GM23338 (cell line): ENCODE measurements around the gene NYAP2. TPM values are rescaled to one million over a fixed set of nuclear protein-coding genes. Genes with fewer than 3 reads are reported as not detected.

Source experiments
- ATAC-seq: fragments of 200-7000 bp; cut with Tn5 transposase; 3 replicates; pipeline ENCODE4 v1.9.1; 2020
- DNase-seq: peaks from one replicate; pipeline ENCODE4 v3.0.0-alpha.2; 2015; ENCODE audit warnings: low spot score
- H2AFZ ChIP-seq: fragments of 200-600 bp; sonication (generic); 2 replicates; pipeline ENCODE4 v1.8.0; 2016; ENCODE audit warnings: antibody characterized with exemption, mild to moderate bottlenecking, moderate library complexity
- H3F3A ChIP-seq: fragments of 200-600 bp; sonication (generic); replicated peaks from 2 replicates; pipeline ENCODE4 v1.8.0; 2017; ENCODE audit warnings: antibody characterized with exemption, mixed run types, low read depth
- H3K27ac ChIP-seq: fragments of 200-600 bp; sonication (generic); 2 replicates; pipeline ENCODE4 v1.6.1; 2016; ENCODE audit warnings: low read depth
- H3K27me3 ChIP-seq: fragments of 200-600 bp; sonication (generic); 2 replicates; pipeline ENCODE4 v1.8.0; 2016; ENCODE audit warnings: mild to moderate bottlenecking, mixed run types, moderate library complexity; ENCODE audit not compliant: insufficient read depth
- H3K36me3 ChIP-seq: fragments of 200-600 bp; sonication (generic); 2 replicates; pipeline ENCODE4 v1.8.0; 2016; ENCODE audit warnings: mild to moderate bottlenecking; ENCODE audit not compliant: insufficient read depth
- H3K4me1 ChIP-seq: fragments of 200-600 bp; sonication (generic); 2 replicates; pipeline ENCODE4 v1.8.0; 2016; ENCODE audit warnings: mild to moderate bottlenecking, moderate library complexity; ENCODE audit not compliant: insufficient read depth
- H3K4me2 ChIP-seq: fragments of 200-600 bp; sonication (generic); 2 replicates; pipeline ENCODE4 v1.7.1; 2017; ENCODE audit warnings: mixed run types
- H3K4me3 ChIP-seq: fragments of 200-600 bp; sonication (generic); 2 replicates; pipeline ENCODE4 v1.6.1; 2016; ENCODE audit warnings: mixed run types
- H3K79me2 ChIP-seq: fragments of 200-600 bp; sonication (generic); replicated peaks from 2 replicates; pipeline ENCODE4 v1.8.0; 2017; ENCODE audit warnings: mild to moderate bottlenecking; ENCODE audit not compliant: insufficient read depth
- H3K9me2 ChIP-seq: fragments of 200-600 bp; sonication (generic); 2 replicates; pipeline ENCODE4 v1.8.0; 2017; ENCODE audit not compliant: insufficient read depth
- H4K20me1 ChIP-seq: fragments of 200-600 bp; sonication (generic); replicated peaks from 2 replicates; pipeline ENCODE4 v1.8.0; 2017; ENCODE audit warnings: mild to moderate bottlenecking; ENCODE audit not compliant: insufficient read depth
- H3K27ac Mint-ChIP-seq: 2 replicates; pipeline ENCODE4 v1.8.0; 2020; ENCODE audit warnings: inconsistent platforms, mild to moderate bottlenecking, moderate library complexity, mixed read lengths
- H3K27me3 Mint-ChIP-seq: 3 replicates; pipeline ENCODE4 v1.8.0; 2022; ENCODE audit warnings: low read depth, mild to moderate bottlenecking, moderate library complexity, mixed read lengths, inconsistent platforms; ENCODE audit not compliant: insufficient read depth, poor library complexity
- H3K36me3 Mint-ChIP-seq: 3 replicates; pipeline ENCODE4 v1.8.0; 2021; ENCODE audit warnings: low read depth, mild to moderate bottlenecking, inconsistent platforms, moderate library complexity, mixed read lengths
- H3K4me1 Mint-ChIP-seq: 3 replicates; pipeline ENCODE4 v1.8.0; 2020; ENCODE audit warnings: mild to moderate bottlenecking, inconsistent platforms, mixed read lengths
- H3K4me3 Mint-ChIP-seq: 3 replicates; pipeline ENCODE4 v1.8.0; 2021; ENCODE audit warnings: moderate library complexity, mild to moderate bottlenecking, inconsistent platforms, mixed read lengths
- H3K9me3 Mint-ChIP-seq: 3 replicates; pipeline ENCODE4 v1.8.0; 2020; ENCODE audit warnings: moderate library complexity, mild to moderate bottlenecking, inconsistent platforms, mixed read lengths
- EZH2 ChIP-seq: fragments of 200-600 bp; sonication (generic); IDR thresholded peaks from one replicate; pipeline ENCODE4 v1.8.0; 2017; ENCODE audit warnings: antibody characterized with exemption, mild to moderate bottlenecking, low read depth; ENCODE audit not compliant: unreplicated experiment
- POLR2AphosphoS5 ChIP-seq: IDR thresholded peaks from 2 replicates; pipeline ENCODE4 v1.6.1; 2016; ENCODE audit warnings: antibody characterized with exemption, low read depth
- polyA plus RNA-seq: library from polyadenylated mRNA; unstranded; fragments of >200 nt; fragmentation: Nextera tagmentation; extraction: Ambion mirVana; gene quantifications from 2 replicates; pipeline ENCODE4 v1.2.1, GENCODE V29; 2016
- total RNA-seq: library from RNA; depleted of rRNA; stranded (reverse); fragments of >200 nt; shearing (Covaris generic); gene quantifications from 2 replicates; pipeline ENCODE4 v1.2.3, GENCODE V29; 2014
- TF ChIP-seq, protein P1 (sequence below): fragments of 250-450 bp; sonication (Bioruptor Pico); IDR thresholded peaks from 2 replicates; pipeline ENCODE4 v1.5.0; 2020; ENCODE audit warnings: mild to moderate bottlenecking, moderate library complexity
- TF ChIP-seq, protein P2 (sequence below), 2 experiments: fragments of 200-600 bp in 1 of 2; sonication (generic) in 1 of 2; conservative IDR thresholded peaks; 2 replicates each; pipeline versions ENCODE4 v1.5.1 to v1.6.1; 2016 to 2017; ENCODE audit warnings: antibody characterized with exemption in 2 of 2, low read depth in 2 of 2, mild to moderate bottlenecking in 2 of 2, moderate library complexity in 1 of 2

Gene NYAP2
- total and polyA plus RNA-seq, 2 experiments from 2014 or later: not detected

DNA sequence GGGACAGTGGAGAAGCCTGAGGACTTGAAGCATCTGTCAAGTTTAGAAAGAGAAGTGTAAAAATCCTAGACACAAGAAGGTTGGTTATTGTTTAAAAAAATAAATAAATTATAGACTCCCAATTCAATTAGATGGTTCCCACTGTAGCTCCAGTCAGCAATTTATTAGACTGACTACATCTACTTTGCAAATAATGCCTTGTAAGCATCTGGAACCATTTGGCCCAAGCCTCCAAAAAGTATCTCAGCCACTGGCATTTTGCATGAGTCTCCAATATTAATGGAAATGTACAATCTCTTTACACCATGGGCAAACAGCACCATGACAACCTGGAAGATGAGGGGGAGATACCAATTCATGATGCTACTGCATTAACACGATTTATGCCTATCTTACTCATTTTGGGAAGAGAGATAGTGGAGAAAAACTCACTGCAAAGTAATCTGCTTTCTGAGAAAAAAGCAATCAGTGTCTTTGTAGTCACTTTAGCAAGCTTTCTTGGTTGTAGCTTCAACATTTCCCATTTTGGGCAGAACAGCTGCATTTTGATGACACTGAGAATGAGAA is 2.8 kb downstream of the NYAP2 start (continued):
- TF ChIP-seq, protein P1, sequence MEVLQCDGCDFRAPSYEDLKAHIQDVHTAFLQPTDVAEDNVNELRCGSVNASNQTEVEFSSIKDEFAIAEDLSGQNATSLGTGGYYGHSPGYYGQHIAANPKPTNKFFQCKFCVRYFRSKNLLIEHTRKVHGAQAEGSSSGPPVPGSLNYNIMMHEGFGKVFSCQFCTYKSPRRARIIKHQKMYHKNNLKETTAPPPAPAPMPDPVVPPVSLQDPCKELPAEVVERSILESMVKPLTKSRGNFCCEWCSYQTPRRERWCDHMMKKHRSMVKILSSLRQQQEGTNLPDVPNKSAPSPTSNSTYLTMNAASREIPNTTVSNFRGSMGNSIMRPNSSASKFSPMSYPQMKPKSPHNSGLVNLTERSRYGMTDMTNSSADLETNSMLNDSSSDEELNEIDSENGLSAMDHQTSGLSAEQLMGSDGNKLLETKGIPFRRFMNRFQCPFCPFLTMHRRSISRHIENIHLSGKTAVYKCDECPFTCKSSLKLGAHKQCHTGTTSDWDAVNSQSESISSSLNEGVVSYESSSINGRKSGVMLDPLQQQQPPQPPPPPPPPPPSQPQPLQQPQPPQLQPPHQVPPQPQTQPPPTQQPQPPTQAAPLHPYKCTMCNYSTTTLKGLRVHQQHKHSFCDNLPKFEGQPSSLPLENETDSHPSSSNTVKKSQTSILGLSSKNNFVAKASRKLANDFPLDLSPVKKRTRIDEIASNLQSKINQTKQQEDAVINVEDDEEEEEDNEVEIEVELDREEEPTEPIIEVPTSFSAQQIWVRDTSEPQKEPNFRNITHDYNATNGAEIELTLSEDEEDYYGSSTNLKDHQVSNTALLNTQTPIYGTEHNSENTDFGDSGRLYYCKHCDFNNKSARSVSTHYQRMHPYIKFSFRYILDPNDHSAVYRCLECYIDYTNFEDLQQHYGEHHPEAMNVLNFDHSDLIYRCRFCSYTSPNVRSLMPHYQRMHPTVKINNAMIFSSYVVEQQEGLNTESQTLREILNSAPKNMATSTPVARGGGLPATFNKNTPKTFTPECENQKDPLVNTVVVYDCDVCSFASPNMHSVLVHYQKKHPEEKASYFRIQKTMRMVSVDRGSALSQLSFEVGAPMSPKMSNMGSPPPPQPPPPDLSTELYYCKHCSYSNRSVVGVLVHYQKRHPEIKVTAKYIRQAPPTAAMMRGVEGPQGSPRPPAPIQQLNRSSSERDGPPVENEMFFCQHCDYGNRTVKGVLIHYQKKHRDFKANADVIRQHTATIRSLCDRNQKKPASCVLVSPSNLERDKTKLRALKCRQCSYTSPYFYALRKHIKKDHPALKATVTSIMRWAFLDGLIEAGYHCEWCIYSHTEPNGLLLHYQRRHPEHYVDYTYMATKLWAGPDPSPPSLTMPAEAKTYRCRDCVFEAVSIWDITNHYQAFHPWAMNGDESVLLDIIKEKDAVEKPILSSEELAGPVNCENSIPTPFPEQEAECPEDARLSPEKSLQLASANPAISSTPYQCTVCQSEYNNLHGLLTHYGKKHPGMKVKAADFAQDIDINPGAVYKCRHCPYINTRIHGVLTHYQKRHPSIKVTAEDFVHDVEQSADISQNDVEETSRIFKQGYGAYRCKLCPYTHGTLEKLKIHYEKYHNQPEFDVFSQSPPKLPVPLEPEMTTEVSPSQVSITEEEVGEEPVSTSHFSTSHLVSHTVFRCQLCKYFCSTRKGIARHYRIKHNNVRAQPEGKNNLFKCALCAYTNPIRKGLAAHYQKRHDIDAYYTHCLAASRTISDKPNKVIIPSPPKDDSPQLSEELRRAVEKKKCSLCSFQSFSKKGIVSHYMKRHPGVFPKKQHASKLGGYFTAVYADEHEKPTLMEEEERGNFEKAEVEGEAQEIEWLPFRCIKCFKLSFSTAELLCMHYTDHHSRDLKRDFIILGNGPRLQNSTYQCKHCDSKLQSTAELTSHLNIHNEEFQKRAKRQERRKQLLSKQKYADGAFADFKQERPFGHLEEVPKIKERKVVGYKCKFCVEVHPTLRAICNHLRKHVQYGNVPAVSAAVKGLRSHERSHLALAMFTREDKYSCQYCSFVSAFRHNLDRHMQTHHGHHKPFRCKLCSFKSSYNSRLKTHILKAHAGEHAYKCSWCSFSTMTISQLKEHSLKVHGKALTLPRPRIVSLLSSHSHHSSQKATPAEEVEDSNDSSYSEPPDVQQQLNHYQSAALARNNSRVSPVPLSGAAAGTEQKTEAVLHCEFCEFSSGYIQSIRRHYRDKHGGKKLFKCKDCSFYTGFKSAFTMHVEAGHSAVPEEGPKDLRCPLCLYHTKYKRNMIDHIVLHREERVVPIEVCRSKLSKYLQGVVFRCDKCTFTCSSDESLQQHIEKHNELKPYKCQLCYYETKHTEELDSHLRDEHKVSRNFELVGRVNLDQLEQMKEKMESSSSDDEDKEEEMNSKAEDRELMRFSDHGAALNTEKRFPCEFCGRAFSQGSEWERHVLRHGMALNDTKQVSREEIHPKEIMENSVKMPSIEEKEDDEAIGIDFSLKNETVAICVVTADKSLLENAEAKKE (CRISPR knock-in tag): no peak
- no peak for TF ChIP-seq EZH2
- TF ChIP-seq, protein P2, sequence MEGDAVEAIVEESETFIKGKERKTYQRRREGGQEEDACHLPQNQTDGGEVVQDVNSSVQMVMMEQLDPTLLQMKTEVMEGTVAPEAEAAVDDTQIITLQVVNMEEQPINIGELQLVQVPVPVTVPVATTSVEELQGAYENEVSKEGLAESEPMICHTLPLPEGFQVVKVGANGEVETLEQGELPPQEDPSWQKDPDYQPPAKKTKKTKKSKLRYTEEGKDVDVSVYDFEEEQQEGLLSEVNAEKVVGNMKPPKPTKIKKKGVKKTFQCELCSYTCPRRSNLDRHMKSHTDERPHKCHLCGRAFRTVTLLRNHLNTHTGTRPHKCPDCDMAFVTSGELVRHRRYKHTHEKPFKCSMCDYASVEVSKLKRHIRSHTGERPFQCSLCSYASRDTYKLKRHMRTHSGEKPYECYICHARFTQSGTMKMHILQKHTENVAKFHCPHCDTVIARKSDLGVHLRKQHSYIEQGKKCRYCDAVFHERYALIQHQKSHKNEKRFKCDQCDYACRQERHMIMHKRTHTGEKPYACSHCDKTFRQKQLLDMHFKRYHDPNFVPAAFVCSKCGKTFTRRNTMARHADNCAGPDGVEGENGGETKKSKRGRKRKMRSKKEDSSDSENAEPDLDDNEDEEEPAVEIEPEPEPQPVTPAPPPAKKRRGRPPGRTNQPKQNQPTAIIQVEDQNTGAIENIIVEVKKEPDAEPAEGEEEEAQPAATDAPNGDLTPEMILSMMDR (conservative IDR thresholded peaks at IDR 0.05; ENCODE audit: low read depth in 2 of 2): no peak

DNA sequence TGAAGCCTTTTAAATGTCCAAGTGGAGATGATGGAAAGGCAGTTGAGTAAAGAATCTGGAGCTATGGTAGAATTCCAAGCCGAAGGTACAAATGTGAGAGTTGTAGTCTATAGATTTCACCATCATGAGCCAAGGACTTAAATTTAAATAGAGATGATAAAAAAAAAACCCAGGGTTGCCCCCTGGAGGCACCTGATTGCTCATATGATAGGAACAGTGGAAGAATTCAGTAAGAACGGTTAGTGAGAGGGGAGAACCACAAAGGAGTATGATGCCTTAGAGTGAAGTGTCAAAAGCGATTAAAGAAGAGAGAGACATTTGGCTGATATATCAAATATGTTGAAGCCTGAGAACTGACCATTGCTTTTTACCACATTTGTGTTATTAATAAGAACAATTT is 11.9 kb downstream of the NYAP2 start:
- peak; percentile 26 for DNase-seq
- peaks cover 9% of the 10 kb centered on the region; the same call in 1 of the 2 replicates for H3K4me1 ChIP-seq
- H3K36me3 Mint-ChIP-seq: no peaks in the 10 kb centered on the region
- no peak overlapping the region for H2AFZ ChIP-seq
- H3K27me3 Mint-ChIP-seq: peaks cover 2% of the 10 kb centered on the region
- H4K20me1 ChIP-seq: no peaks in the 10 kb centered on the region
- no peak overlapping the region for H3K4me2 ChIP-seq
- H3K27me3 ChIP-seq: no peaks in the 10 kb centered on the region
- no peaks in the 10 kb centered on the region for H3F3A ChIP-seq
- no peak overlapping the region for H3K4me3 Mint-ChIP-seq
- no peak overlapping the region for H3K27ac Mint-ChIP-seq
- no peaks in the 10 kb centered on the region for H3K36me3 ChIP-seq
- H3K4me1 Mint-ChIP-seq: peaks cover 9% of the 10 kb centered on the region; the same call in 2 of the 3 replicates
- TF ChIP-seq POLR2AphosphoS5: no peak
- TF ChIP-seq, protein P2 (conservative IDR thresholded peaks at IDR 0.05; ENCODE audit: low read depth in 2 of 2): peak; percentile 32 to 39
- no peak overlapping the region for H3K4me3 ChIP-seq
- no peak for ATAC-seq
- H3K9me3 Mint-ChIP-seq: no peaks in the 10 kb centered on the region
- H3K27ac ChIP-seq: no peak overlapping the region
- no peaks in the 10 kb centered on the region for H3K9me2 ChIP-seq
- no peaks in the 10 kb centered on the region for H3K79me2 ChIP-seq
